GM19193 (cell line): ENCODE data around the gene CAPN12.
A peak's percentile ranks its signal among the peaks of the same experiment; 100 is the strongest.

ENCODE experiments used
- POLR2A ChIP-seq: IDR thresholded peaks from 4 replicates; pipeline ENCODE4 v1.6.1; 2011; ENCODE audit not compliant: insufficient read depth, insufficient read length; ENCODE audit errors: extremely low read depth

Gene CAPN12

DNA sequence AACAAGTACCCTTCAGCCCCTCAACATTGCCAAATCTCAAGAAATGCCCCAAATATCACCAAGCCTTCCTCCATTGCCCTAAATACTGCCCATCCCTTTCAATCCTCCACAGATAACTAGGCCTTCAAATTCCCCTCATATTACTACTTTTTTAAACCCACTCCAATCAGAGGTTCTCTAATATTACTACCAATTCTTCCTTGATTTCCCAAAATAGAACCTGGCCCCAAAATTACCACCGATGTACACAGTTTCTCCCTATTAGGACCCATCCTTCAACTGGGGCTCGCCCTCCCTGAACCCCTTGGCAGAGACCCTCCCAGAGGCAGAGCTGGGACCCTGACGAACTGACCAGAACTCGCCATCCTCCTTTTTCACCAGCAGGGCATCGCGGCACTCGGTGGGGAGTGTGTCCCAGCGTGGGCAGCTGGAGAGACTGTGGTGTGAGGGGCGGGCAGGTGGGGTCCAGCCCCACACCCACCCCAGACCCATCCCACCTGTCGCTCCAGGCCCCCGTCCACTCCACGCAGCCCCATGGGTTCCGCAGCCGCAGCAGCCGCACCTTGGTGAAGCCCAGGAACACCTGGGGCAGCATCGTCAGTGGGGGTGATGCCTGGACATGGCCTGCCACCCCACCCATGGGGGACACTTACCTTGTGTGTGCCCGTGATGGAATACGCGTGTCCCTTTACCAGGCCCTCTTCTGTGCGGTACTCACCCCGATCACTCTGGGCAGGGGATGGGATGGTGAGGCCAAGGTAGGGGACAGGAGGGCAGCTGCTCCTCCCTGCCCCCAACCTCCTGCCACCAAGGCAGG, 6.1 kb downstream of the CAPN12 start:
- no peak for TF ChIP-seq POLR2A

DNA sequence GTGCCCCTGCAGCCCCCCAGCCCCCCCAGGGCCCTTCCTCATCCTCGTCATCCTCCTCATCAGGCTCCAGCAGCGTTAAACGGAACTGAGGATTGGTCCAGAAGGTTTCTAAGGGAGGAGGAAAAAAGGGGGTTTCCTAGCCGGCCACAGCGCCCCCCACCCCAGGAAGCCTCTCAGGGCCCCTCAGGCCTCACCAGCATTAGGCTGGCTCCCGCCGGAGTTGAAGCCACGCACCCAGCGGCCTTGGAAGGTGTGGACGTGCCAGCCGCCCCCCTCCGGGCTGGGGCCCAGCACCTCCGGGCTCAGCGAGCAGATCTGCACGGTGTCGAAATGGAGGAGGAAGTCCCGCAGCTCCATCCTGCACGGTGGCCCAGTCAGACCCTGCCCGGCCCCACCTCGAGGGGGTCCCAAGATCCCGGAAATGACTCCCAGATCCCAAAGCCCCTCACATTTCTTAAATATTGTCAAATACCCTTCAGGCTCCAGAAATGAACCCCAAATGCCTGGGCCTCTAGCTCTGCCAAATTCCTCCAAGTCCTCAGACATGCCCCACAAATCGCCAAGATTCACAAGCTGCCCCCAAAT, 6.9 kb downstream of the CAPN12 start:
- no peak for TF ChIP-seq POLR2A

DNA sequence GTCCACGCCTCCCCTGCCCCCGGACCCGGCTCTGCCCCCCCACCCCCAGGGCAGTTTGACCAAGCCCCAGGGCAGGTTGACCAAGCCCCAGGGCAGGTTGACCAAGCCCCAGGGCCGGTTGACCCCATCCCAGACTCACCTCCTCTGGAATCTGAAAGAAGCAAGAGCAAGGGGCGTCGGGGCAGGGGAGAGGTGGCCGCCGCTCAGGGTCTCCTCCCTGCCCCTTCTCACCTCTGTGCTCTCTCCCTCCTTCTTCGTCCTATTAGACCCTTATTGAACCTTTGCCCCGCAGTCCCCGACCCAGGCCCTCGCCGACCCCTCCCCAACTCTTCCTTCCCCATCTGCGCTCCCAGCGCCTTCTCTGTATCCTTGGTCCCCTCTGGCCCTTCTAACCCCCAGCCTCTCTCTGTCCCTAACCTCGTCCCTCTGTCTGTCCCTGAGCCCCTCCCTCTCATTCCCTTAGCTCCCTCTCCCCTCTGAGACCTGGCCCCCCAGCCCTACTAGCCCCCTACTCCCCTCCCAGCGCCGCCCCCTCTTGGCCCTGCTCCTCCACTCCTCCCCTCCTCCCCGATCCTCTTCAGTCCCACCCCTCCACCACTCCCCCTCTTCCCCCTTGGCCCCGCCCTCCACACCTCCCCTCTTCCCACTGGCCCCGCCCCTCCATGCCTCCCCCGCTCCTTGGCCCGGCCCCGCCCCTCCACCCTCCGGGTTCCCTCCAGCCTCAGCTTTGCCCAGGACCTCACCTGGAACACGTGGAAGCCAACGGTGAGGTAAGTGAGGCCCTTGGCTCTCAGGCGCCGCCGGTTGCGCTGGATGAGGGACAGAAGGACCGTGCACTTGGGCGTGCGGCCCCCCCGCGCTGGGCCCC, 7.6 kb downstream of the CAPN12 start:
- TF ChIP-seq POLR2A: no peak

DNA sequence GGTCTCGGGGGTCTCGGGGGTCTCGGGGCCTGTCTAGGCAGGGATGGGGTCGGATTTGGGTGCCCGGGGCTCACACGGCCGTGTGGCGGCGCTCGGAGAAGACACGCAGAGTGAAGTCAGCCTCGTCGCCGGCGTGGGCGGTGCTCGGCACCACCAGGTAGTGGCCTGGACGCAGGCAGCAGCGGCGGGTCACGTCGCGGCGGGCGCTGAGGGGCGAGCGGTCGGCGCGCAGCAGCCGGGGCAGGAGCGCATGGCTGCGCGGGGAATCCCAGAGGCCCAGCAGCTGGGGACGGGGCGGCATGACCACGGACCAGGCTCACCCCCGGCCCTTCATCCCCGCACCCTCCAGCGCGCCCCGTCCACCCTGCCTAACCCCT, 8.2 kb downstream of the CAPN12 start:
- TF ChIP-seq POLR2A: no peak

DNA sequence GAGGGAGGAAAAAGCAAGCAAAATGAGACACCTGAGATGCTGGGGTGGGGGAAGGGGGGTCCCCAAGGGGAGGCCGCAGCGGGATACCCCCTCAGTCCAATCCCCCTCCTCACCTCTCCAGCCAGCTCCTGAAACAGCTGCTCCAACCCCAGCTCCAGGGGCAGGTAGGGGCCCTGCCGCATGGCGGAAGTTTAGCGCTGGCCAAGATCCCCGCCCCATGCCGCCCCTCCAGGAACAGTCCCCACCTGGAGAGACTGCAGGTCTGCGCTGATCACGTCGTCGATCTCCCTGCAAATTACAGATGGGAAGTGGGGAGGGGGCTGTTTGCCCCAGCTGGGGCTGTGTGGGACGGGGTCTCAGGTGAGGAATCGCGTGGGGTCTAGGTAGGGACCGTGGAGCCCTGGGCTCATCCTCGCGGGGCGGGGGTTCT, 9.0 kb downstream of the CAPN12 start:
- no peak for TF ChIP-seq POLR2A

DNA sequence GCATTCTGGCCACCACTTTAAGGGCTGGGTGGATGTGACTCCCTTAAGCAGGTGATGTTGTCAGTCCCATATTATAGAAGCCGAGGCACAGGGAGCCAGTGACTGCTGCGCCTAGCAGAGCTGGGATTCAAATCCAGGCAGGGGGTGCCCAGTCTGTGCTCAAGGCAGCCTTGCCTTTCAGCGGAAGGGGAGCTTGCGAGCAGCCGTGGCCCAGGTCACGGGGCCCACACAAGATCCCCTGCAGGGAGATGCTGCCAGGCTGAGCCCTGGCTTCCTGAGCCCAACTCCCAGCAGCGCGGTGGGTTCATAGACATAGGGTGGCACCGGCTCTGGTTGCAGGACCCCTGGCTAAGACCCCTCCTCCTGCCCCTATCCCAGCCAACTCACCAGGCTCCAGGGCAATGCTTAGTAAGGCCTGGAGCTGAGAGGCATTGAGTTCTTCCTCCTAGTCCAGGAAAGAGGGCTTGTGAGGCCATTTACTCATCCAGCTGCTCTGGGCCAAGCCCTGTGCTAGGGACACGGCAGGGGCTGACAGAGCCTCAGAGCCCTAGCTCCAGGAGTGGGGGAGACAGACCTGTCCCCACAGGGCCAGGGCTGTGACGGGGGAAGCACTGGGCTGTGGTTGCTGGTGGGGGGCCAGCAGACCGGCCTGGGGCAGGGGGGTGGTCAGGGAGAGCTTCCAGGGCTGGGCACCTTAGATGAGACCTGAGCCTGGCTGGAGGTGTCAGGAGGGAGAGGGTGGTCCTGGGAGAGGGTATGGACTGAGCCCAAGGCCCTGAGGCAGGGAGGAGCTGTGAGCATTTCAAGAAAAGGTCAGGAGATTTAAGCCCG, 9.6 kb downstream of the CAPN12 start:
- peak; percentile 10 for TF ChIP-seq POLR2A

DNA sequence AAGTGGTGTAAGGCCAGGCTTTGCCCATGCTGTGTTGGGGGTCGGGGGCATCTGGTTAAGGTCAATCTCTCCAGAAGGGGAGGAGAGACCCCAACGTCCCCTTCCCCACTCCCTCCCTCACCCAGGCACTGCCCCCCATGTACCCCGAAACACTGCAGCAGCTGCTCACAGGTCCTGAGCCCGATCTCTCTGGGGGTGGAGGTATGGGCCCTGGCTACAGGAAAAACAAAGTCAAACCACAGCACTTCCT, 10.2 kb downstream of the CAPN12 start:
- peak; percentile 4 for TF ChIP-seq POLR2A

DNA sequence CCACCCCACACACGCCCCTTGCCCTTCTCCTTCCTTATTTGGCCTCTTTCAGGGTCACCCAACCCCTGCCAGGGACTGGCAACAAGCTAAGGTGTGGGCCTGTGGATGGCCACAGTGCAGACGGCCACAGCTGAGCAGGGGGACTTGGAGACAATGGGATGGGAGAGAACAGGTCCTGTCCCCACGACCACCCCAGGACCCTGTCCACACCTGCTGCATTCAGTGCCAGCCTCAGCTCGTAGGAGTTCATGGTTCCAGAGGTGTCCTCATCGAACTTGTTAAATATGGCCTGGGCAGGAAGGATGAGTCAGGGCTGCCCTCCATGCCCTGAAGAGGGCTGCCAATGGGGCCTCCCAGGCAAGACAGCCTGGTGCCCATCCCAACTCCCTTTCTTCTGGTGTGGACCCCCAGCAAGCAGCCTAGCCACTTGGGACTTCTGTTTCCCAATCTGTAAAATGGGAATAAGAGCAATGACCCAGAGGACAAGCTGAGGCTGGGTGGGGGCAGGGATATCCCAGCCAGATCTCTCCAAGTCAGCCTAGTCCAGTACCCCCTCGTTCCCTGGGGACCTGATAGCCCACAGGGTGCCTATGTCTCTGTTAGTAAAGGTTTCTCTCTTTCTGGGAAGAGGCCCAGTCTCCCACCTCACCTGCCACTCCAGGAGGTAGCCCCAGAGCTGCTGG, 10.6 kb downstream of the CAPN12 start:
- TF ChIP-seq POLR2A: peak; percentile 7

DNA sequence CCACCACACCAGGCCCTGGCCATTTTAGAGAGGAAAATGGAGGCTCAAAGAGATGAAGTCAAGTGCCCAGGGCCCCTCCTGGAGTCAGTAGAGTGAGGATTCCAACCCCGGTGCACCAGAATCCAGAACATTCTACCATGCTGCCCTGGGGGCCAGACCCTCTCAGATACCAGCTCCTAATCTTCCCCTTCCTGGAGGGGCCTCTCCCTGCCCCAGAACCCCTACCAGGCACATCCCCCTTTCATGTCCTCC, 11.1 kb downstream of the CAPN12 start:
- no peak for TF ChIP-seq POLR2A

DNA sequence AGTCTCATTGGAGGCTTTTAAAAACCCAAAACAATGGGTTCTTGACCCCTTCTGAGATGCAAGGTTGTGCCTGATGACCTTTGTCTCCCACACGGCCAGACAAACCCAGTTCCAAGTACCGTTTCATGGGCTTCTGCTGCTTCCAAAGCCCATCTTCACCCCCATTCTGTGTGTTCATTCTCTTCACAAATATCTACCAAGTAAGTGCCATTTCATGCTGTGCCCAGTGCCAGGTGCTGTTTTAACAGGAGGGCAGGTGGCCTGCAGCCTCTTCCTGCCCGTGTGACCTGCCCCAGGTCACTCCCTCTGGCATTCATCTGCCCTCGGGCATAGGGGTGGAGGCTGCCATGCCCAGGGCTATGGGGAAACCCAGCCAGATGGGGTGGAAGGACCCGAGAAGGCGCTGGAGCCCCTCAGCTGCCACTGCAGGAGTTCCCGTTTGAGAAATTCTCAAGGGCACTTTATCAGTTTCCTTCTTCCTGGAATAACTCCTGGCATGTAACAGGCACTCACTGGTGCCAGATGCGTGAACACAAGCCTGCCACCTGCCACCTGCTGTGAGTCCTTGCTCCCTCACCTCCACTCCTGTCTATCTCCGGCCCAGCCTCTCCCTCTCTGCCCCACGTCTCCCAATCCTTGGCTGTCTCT, 12.5 kb downstream of the CAPN12 start:
- no peak for TF ChIP-seq POLR2A

DNA sequence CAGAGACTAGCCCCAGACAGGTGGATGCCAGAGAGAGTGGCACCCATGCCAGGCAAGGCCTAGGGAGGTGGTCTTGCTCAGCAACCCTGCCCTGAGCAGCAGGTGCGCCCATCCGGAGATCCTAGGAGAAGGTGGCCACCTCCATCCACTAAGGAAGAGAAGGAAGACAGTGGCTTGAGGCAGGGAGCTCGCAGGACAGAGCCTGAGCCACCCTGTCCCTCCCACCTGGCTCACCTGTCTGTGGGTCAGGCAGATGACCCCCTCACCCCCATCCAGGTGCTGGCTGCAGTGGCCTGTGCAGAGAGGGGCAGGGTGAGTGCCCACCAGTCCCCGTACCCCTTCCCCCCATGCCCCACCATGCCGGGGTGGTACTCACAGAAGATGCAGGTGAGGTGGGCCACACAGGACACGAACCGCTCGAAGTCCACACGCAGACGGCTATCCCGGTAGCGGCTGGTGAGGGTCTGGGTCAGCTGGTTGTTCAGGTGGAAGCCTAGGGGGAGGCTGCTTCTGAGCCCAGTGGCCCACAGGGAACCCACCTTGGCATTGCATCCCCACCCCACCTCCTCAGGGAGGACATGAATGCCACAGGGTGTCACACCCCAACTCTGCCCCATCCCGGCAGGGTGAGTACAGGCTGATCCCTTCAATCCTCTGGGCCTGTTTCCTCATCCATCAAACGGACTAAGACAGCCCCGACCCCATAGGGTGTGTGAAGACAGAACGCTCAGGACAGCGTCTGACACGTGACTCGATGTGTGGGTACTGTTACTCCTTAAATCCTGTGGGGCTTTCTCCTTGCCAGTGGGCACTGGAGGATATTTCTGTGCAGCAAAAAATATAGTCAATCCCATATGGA, 13.3 kb downstream of the CAPN12 start:
- TF ChIP-seq POLR2A: no peak

DNA sequence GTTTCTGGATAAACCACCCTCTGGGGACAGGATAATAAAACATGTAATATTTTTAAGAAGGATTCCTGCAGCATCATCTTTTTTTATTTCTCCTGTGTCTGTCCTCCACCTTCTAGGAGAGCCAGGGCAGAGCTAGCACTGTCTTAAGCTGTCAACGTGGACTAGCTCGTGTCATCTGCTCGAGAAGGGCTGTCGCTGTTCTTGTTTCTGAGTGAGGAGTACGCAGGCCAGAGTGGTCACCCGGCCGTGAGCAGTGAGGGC, 13.9 kb downstream of the CAPN12 start:
- TF ChIP-seq POLR2A: no peak

DNA sequence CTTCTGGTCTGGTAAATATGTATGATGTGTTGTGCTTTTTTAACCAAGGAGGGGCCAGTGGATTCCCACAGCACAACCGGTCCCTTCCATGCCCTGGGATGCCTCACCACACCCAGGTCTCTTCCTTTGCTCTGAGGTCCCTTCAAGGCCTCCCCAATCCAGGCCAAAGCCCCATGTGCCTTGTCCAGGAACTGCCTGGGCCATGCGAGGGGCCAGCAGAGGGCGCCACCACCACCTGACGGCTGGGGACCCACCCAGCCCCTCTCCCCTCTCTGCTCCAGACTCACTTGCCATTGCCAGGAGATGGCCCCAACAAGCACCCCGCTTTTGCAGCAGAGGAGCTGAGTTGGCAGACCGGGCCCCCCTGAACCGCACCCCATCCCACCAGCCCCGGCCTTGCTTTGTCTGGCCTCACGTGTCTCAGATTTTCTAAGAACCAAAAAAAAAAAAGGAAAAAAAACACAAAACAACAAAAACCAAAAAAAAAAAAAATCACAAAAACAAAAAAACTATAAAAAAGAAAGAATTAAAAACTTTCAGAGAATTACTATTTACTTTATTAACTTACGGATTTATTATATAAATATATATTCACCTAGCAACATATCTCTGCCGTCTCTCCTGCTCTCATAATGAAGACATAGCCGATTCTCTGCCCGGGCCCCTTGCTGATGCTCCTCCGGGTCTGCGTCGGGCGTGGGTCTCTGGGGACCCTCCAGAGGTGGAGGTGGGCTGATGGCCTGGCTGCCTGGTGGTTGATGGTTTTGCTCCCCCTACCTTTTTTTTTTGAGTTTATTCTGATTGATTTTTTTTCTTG, 14.4 kb downstream of the CAPN12 start:
- no peak for TF ChIP-seq POLR2A

DNA sequence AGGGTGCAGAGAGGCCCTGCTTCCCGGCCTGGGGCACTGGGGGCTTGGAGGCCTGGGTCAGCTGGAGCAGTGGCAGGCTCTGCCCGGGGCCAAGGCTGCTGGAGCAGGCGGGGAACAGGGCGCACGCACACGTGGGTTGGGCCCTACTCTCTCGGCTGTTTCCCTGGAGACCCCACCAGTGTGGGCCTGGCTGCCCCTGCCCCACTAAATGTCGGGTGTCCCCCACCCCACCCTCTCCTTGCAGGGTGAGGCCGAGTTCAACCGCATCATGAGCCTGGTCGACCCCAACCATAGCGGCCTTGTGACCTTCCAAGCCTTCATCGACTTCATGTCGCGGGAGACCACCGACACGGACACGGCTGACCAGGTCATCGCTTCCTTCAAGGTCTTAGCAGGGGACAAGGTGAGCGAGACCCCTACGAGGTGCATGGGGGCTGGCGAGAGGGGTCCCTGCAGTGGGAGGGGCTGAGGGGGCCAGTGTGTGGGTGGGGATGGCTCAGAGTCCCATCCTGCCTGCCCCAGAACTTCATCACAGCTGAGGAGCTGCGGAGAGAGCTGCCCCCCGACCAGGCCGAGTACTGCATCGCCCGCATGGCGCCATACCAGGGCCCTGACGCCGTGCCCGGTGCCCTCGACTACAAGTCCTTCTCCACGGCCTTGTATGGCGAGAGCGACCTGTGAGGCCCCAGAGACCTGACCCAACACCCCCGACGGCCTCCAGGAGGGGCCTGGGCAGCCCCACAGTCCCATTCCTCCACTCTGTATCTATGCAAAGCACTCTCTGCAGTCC, 15.3 kb downstream of the CAPN12 start:
- no peak for TF ChIP-seq POLR2A
